WTC11 (cell line): ENCODE data around the gene SYTL4. TPM values are rescaled to one million over a fixed set of nuclear protein-coding genes. Genes with fewer than 3 reads are reported as not detected.

Experiments
- ATAC-seq: fragments of 200-7000 bp; cut with Tn5 transposase; 2 replicates; pipeline ENCODE4 v1.10.0; 2021; ENCODE audit warnings: mild to moderate bottlenecking, moderate library complexity
- CTCF ChIA-PET: fragments of 300-600 bp; sonication (Branson Sonifier 250); formaldehyde crosslinking; loops from one replicate; lab custom pipeline; 2021; ENCODE audit warnings: antibody characterized with exemption; lab: Charles Lee
- POLR2A ChIA-PET: fragments of 350-600 bp; sonication (Branson Sonifier 250); formaldehyde crosslinking; loops from one replicate; lab custom pipeline; 2021; ENCODE audit warnings: antibody characterized with exemption; lab: Charles Lee
- DNase-seq: peaks from one replicate; pipeline ENCODE4 v3.0.0; 2021; ENCODE audit warnings: low spot score
- H3K27ac Mint-ChIP-seq: 2 replicates; pipeline ENCODE4 v1.8.0; 2021; ENCODE audit warnings: mixed read lengths
- H3K27me3 Mint-ChIP-seq: 2 replicates; pipeline ENCODE4 v1.8.0; 2021; ENCODE audit warnings: low read depth, mild to moderate bottlenecking, moderate library complexity, mixed read lengths
- H3K36me3 Mint-ChIP-seq: 2 replicates; pipeline ENCODE4 v1.8.0; 2021; ENCODE audit warnings: mixed read lengths
- H3K4me1 Mint-ChIP-seq: 2 replicates; pipeline ENCODE4 v1.8.0; 2022; ENCODE audit warnings: mixed read lengths
- H3K4me3 Mint-ChIP-seq: 2 replicates; pipeline ENCODE4 v1.8.0; 2021; ENCODE audit warnings: mild to moderate bottlenecking, moderate library complexity, mixed read lengths
- H3K9me3 Mint-ChIP-seq: 2 replicates; pipeline ENCODE4 v1.8.0; 2021; ENCODE audit warnings: mixed read lengths
- ARID4B ChIP-seq: sonication (generic); formaldehyde crosslinking; IDR thresholded peaks from 2 replicates; pipeline ENCODE4 v1.8.0; 2023; ENCODE audit warnings: missing genetic modification reagents, mild to moderate bottlenecking, borderline replicate concordance
- ATF2 ChIP-seq: sonication (generic); formaldehyde crosslinking; IDR thresholded peaks from 2 replicates; pipeline ENCODE4 v1.8.1; 2022; ENCODE audit warnings: low read depth, missing genetic modification reagents, borderline replicate concordance
- ATF3 ChIP-seq: sonication (generic); formaldehyde crosslinking; conservative IDR thresholded peaks from 2 replicates; pipeline ENCODE4 v1.8.1; 2022; ENCODE audit warnings: mild to moderate bottlenecking, missing genetic modification reagents
- CTCF ChIP-seq: fragments of 200-600 bp; IDR thresholded peaks from 2 replicates; pipeline ENCODE4 v1.8.0; 2022; ENCODE audit warnings: antibody characterized with exemption
- E2F4 ChIP-seq: sonication (generic); formaldehyde crosslinking; IDR thresholded peaks from 2 replicates; pipeline ENCODE4 v1.8.1; 2022; ENCODE audit warnings: low read depth, mild to moderate bottlenecking, moderate library complexity, missing genetic modification reagents, borderline replicate concordance
- FOXK1 ChIP-seq: sonication (generic); formaldehyde crosslinking; IDR thresholded peaks from 2 replicates; pipeline ENCODE4 v1.8.0; 2022; ENCODE audit warnings: mild to moderate bottlenecking, moderate library complexity, missing genetic modification reagents
- FOXP1 ChIP-seq: sonication (generic); formaldehyde crosslinking; IDR thresholded peaks from 2 replicates; pipeline ENCODE4 v1.8.0; 2022; ENCODE audit warnings: missing genetic modification reagents, mild to moderate bottlenecking, moderate library complexity, borderline replicate concordance
- HMGA2 ChIP-seq: fragments of 250-450 bp; sonication (Bioruptor Pico); IDR thresholded peaks from 2 replicates; pipeline ENCODE4 v1.4.0; 2021; ENCODE audit warnings: mild to moderate bottlenecking, moderate library complexity
- OVOL2 ChIP-seq: fragments of 250-450 bp; sonication (Bioruptor Pico); IDR thresholded peaks from 2 replicates; pipeline ENCODE4 v1.9.0; 2021; ENCODE audit warnings: mild to moderate bottlenecking, borderline replicate concordance
- SMAD3 ChIP-seq: sonication (generic); formaldehyde crosslinking; IDR thresholded peaks from 2 replicates; pipeline ENCODE4 v1.8.0; 2022; ENCODE audit warnings: missing genetic modification reagents, mild to moderate bottlenecking, borderline replicate concordance
- ZNF219 ChIP-seq: sonication (generic); formaldehyde crosslinking; IDR thresholded peaks from 2 replicates; pipeline ENCODE4 v1.8.0; 2023; ENCODE audit warnings: missing genetic modification reagents, mild to moderate bottlenecking, borderline replicate concordance
- ZNF317 ChIP-seq: sonication (generic); formaldehyde crosslinking; IDR thresholded peaks from 2 replicates; pipeline ENCODE4 v1.8.1; 2023; ENCODE audit warnings: low read depth, mild to moderate bottlenecking, moderate library complexity, missing genetic modification reagents, borderline replicate concordance
- ZNF396 ChIP-seq: fragments of 250-450 bp; sonication (Bioruptor Pico); IDR thresholded peaks from 2 replicates; pipeline ENCODE4 v1.8.0; 2021; ENCODE audit warnings: mild to moderate bottlenecking, moderate library complexity, borderline replicate concordance
- ZNF416 ChIP-seq: fragments of 250-450 bp; sonication (Bioruptor Pico); IDR thresholded peaks from 2 replicates; pipeline ENCODE4 v1.9.0; 2021; ENCODE audit warnings: mild to moderate bottlenecking, inconsistent platforms
- total RNA-seq: library from RNA; stranded (reverse); gene quantifications from 3 replicates; pipeline ENCODE4 v1.2.3, GENCODE V29; 2021

Gene SYTL4
- total RNA-seq, 1 experiment from 2014 or later: 0.31 TPM

GRCh38 chrX:100685284-100685996 lies 46.5 kb downstream of the SYTL4 start:
- H3K27me3 Mint-ChIP-seq: no peaks in the 10 kb centered on the region; the same call in 1 of the 2 replicates
- no peaks in the 10 kb centered on the region for H3K9me3 Mint-ChIP-seq
- no peaks in the 10 kb centered on the region for H3K4me1 Mint-ChIP-seq
- no peak for TF ChIP-seq ZNF219 (CRISPR knock-in tag)
- peak; percentile 51 for TF ChIP-seq CTCF
- TF ChIP-seq, all 79 proteins: peak for 1
- Mint-ChIP-seq H3K27ac (no peak overlapping the region), H3K36me3 (no peaks in the 10 kb centered on the region), H3K4me3 (no peak overlapping the region)
- DNase-seq (peak; percentile 67), ATAC-seq (peak; percentile 76)
- ChIA-PET CTCF (interaction anchor here (0.6 to 7.1 kb wide), 10 partner anchors 11 to 317 kb away, joined by 3 to 167 read pairs (median 4); partner anchors contain the start of gene SYTL4), POLR2A (interaction anchor here (0.7 kb wide), 1 partner anchor 11 kb away, joined by 5 read pairs; no protein-coding TSS in a partner anchor)

- DNase-seq (no peak), ATAC-seq (no peak)
- Mint-ChIP-seq H3K4me1 (peaks cover 2% of the 10 kb centered on the region; the same call in 1 of the 2 replicates), H3K4me3 (no peak overlapping the region), H3K36me3 (no peaks in the 10 kb centered on the region), H3K27ac (no peak overlapping the region), H3K27me3 (no peaks in the 10 kb centered on the region; the same call in 1 of the 2 replicates), H3K9me3 (no peaks in the 10 kb centered on the region)
- TF ChIP-seq FOXP1 (CRISPR knock-in tag): no peak
- no peak for TF ChIP-seq OVOL2
- POLR2A ChIA-PET: no interaction called here
- CTCF ChIA-PET: interaction anchor here (0.6 to 7.1 kb wide), 3 partner anchors 12 to 85 kb away, joined by 3 to 167 read pairs (median 4); no protein-coding TSS in a partner anchor
Measured at GRCh38 chrX:100682939-100683338, 49.0 kb downstream of the SYTL4 start.

GRCh38 chrX:100681599-100681998 lies 50.3 kb downstream of the SYTL4 start:
- no peaks in the 10 kb centered on the region for H3K9me3 Mint-ChIP-seq
- ATAC-seq: no peak

GRCh38 chrX:100680756-100681155 lies 51.2 kb downstream of the SYTL4 start:
- Mint-ChIP-seq H3K27me3 (no peaks in the 10 kb centered on the region; the same call in 1 of the 2 replicates), H3K4me1 (peaks cover 7% of the 10 kb centered on the region; the same call in 1 of the 2 replicates), H3K27ac (no peak overlapping the region), H3K36me3 (no peaks in the 10 kb centered on the region), H3K9me3 (no peaks in the 10 kb centered on the region), H3K4me3 (no peak overlapping the region)
- DNase-seq (no peak), ATAC-seq (no peak)
- CTCF ChIA-PET: interaction anchor here (1.8 kb wide), 1 partner anchor 88 kb away, joined by 11 read pairs; no protein-coding TSS in a partner anchor
- POLR2A ChIA-PET: no interaction called here
- TF ChIP-seq SMAD3 (CRISPR knock-in tag): no peak
- TF ChIP-seq FOXK1 (CRISPR knock-in tag): no peak
- TF ChIP-seq ARID4B (CRISPR knock-in tag): no peak
- TF ChIP-seq E2F4 (CRISPR knock-in tag): no peak
- TF ChIP-seq ZNF396: no peak

More at GRCh38 chrX:100681599-100681998, 50.3 kb downstream of the SYTL4 start:
- Mint-ChIP-seq H3K27ac (no peak overlapping the region), H3K4me3 (no peak overlapping the region), H3K27me3 (no peaks in the 10 kb centered on the region; the same call in 1 of the 2 replicates), H3K36me3 (no peaks in the 10 kb centered on the region), H3K4me1 (peaks cover 7% of the 10 kb centered on the region; the same call in 1 of the 2 replicates)
- no peak for TF ChIP-seq ATF3 (CRISPR knock-in tag)
- TF ChIP-seq ZNF416: no peak
- TF ChIP-seq HMGA2 (CRISPR knock-in tag): no peak
- no peak for TF ChIP-seq ZNF317
- TF ChIP-seq ATF2 (CRISPR knock-in tag): no peak
- ChIA-PET POLR2A (no interaction called here), CTCF (interaction anchor here (1.8 kb wide), 1 partner anchor 87 kb away, joined by 11 read pairs; no protein-coding TSS in a partner anchor)
- no peak for DNase-seq
